Upper lobe of left lung (tissue), 4 donors: Measurements from ENCODE around the gene VASH2.
"Not testable (repeated sequence)": the region's sequence is repeated elsewhere in the genome, so short reads cannot be mapped to it uniquely, and the experiment has no call there.

Source experiments
- EP300 ChIP-seq, 4 donors: sonication (generic); formaldehyde crosslinking; IDR thresholded peaks; one replicate each; pipeline ENCODE4 v1.5.1; 2017; ENCODE audit warnings: antibody characterized with exemption in 4 of 4, control low read depth in 2 of 4
- POLR2A ChIP-seq, 4 donors: fragments of 450-650 bp; IDR thresholded peaks; one replicate each; pipeline ENCODE4 v1.5.1; 2016 to 2017; ENCODE audit warnings: antibody characterized with exemption in 4 of 4, mild to moderate bottlenecking in 2 of 4

GRCh38 chr1:212964993-212965392 is 14.7 kb downstream of the VASH2 start:
- TF ChIP-seq POLR2A, EP300 (IDR thresholded peaks at IDR 0.05): not testable (repeated sequence)
